CD4-positive, alpha-beta T cell (primary cell): ENCODE measurements around the gene DACT2. TPM values are rescaled to one million over a fixed set of nuclear protein-coding genes. Genes with fewer than 3 reads are reported as not detected.
"Not testable (repeated sequence)": the region's sequence is repeated elsewhere in the genome, so short reads cannot be mapped to it uniquely, and the experiment has no call there.

Experiments
- ATAC-seq: fragments of 200-7000 bp; cut with Tn5 transposase; one replicate; pipeline ENCODE4 v1.10.0; 2022; ENCODE audit warnings: mild to moderate bottlenecking; ENCODE audit not compliant: poor library complexity
- CTCF ChIA-PET: fragments of 350-600 bp; sonication (Branson Sonifier 250); formaldehyde crosslinking; loops from one replicate; lab custom pipeline; 2021; ENCODE audit warnings: antibody characterized with exemption, inconsistent platforms; lab: Charles Lee
- POLR2A ChIA-PET: fragments of 350-600 bp; sonication (Branson Sonifier 250); formaldehyde crosslinking; loops from one replicate; lab custom pipeline; 2021; ENCODE audit warnings: antibody characterized with exemption, inconsistent platforms; lab: Charles Lee
- DNase-seq, 14 experiments: peaks; one replicate each; pipeline ENCODE4 v3.0.0-alpha.2; 2013 to 2020; ENCODE audit warnings: mixed read lengths in 2 of 14
- H3K27ac ChIP-seq, 2 donors: one replicate each; pipeline versions ENCODE4 v1.5.1 to v1.7.0; 2013; ENCODE audit warnings: low read length in 2 of 2, low read depth in 1 of 2, mild to moderate bottlenecking in 1 of 2
- H3K27me3 ChIP-seq, 2 experiments: 1 replicate in 1 of 2; 2 replicates in 1 of 2; pipeline versions ENCODE4 v1.6.1 to v1.7.0; 2013; ENCODE audit warnings: low read length in 2 of 2, control low read depth in 1 of 2, mild to moderate bottlenecking in 1 of 2, moderate library complexity in 1 of 2; ENCODE audit not compliant: insufficient read depth in 2 of 2, control insufficient read depth in 1 of 2
- H3K36me3 ChIP-seq: one replicate; pipeline ENCODE4 v1.6.1; 2013; ENCODE audit warnings: low read length, control low read depth; ENCODE audit not compliant: insufficient read depth
- H3K4me1 ChIP-seq: one replicate; pipeline ENCODE4 v1.6.1; 2013; ENCODE audit warnings: low read length, control low read depth; ENCODE audit not compliant: insufficient read depth
- H3K4me3 ChIP-seq: one replicate; pipeline ENCODE4 v1.5.1; 2013; ENCODE audit warnings: mild to moderate bottlenecking, low read length, moderate library complexity
- H3K9me3 ChIP-seq, 2 experiments: 1 replicate in 1 of 2; 2 replicates in 1 of 2; pipeline versions ENCODE4 v1.6.1 to v1.7.0; 2013; ENCODE audit warnings: low read length in 2 of 2, mild to moderate bottlenecking in 2 of 2, control low read depth in 1 of 2, moderate library complexity in 1 of 2; ENCODE audit not compliant: control insufficient read depth in 1 of 2, insufficient read depth in 1 of 2
- H3K27ac Mint-ChIP-seq: one replicate; pipeline ENCODE4 v1.8.0; 2020; ENCODE audit warnings: mixed read lengths
- H3K27me3 Mint-ChIP-seq: one replicate; pipeline ENCODE4 v1.8.0; 2021; ENCODE audit warnings: mixed read lengths
- H3K36me3 Mint-ChIP-seq: one replicate; pipeline ENCODE4 v1.8.0; 2021; ENCODE audit warnings: low read depth, mixed read lengths
- H3K4me1 Mint-ChIP-seq: one replicate; pipeline ENCODE4 v1.8.0; 2021; ENCODE audit warnings: low read depth, mixed read lengths
- H3K4me3 Mint-ChIP-seq: one replicate; pipeline ENCODE4 v1.8.0; 2020; ENCODE audit warnings: mild to moderate bottlenecking, mixed read lengths
- H3K9me3 Mint-ChIP-seq: one replicate; pipeline ENCODE4 v1.8.0; 2020; ENCODE audit warnings: mixed read lengths
- intact Hi-C, 2 experiments: fragments of 100-400 bp; cut with DNase I in 1 of 2; cut with micrococcal nuclease in 1 of 2; formaldehyde crosslinking; loops; one replicate each; pipeline versions ENCODE4 v1.15.1 to v1.9.0; 2023 to 2025; cut with DNase I, micrococcal nuclease
- total RNA-seq, 174 experiments: library from RNA in 2 of 174; stranded (reverse) in 2 of 174; gene quantifications; one replicate each; pipeline ENCODE4 v1.2.3 and lab custom pipeline; 2021 to 2026
- TF ChIP-seq, protein P1 (sequence below): fragments of 200-600 bp; IDR thresholded peaks from one replicate; pipeline ENCODE4 v1.8.0; 2022; ENCODE audit warnings: antibody characterized with exemption, mild to moderate bottlenecking

DACT2 gene
- total RNA-seq, 2 experiments from 2014 or later = not detected

GRCh38 chr6:168359794-168360193 lies 40.2 kb upstream of the DACT2 start:
- peaks cover 2% of the 10 kb centered on the region for H3K9me3 Mint-ChIP-seq
- no peak for DNase-seq
- H3K27ac ChIP-seq = no peak overlapping the region
- no peaks in the 10 kb centered on the region for H3K27me3 ChIP-seq
- CTCF ChIA-PET = no interaction called here
- TF ChIP-seq, protein P1, sequence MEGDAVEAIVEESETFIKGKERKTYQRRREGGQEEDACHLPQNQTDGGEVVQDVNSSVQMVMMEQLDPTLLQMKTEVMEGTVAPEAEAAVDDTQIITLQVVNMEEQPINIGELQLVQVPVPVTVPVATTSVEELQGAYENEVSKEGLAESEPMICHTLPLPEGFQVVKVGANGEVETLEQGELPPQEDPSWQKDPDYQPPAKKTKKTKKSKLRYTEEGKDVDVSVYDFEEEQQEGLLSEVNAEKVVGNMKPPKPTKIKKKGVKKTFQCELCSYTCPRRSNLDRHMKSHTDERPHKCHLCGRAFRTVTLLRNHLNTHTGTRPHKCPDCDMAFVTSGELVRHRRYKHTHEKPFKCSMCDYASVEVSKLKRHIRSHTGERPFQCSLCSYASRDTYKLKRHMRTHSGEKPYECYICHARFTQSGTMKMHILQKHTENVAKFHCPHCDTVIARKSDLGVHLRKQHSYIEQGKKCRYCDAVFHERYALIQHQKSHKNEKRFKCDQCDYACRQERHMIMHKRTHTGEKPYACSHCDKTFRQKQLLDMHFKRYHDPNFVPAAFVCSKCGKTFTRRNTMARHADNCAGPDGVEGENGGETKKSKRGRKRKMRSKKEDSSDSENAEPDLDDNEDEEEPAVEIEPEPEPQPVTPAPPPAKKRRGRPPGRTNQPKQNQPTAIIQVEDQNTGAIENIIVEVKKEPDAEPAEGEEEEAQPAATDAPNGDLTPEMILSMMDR = no peak
- no peak for ATAC-seq
- no peaks in the 10 kb centered on the region for H3K4me1 Mint-ChIP-seq
- H3K4me3 ChIP-seq = no peak overlapping the region
- peaks cover 22% of the 10 kb centered on the region for H3K27me3 Mint-ChIP-seq
- H3K36me3 Mint-ChIP-seq = no peaks in the 10 kb centered on the region
- POLR2A ChIA-PET = no interaction called here
- no peak overlapping the region for H3K4me3 Mint-ChIP-seq
- H3K9me3 ChIP-seq = peaks cover 0 to 3% of the 10 kb centered on the region in 2 experiments
- intact Hi-C loops = no loop called here
- H3K4me1 ChIP-seq = no peaks in the 10 kb centered on the region
- H3K27ac Mint-ChIP-seq = no peak overlapping the region
- no peaks in the 10 kb centered on the region for H3K36me3 ChIP-seq

DNA sequence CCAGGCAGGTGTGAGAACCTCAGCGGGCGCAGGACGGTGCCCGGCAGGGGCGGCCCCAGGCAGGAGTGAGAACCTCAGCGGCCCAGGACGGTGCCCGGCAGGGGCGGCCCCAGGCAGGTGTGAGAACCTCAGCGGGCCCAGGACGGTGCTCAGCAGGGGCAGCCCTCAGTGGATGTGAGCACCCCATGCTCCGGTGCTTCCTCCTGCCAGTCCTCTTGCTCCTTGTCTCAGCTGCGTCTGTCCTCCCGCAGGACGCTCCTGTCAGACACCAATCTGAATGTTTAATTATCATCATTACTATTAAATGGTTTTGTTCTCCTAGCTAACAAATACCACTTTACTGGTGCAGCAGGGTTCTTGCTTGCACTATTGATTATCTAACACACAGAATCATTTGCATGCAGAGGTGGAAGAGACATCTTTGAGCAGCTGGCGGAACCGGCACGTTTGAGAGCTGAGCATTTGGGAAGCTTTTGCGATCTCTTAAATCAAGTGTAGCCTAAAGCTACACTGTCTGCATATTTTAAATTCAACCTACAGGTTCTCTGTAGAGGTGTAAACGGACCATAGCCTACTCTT lies 39.4 kb upstream of the DACT2 start:
- intact Hi-C loops = no loop called here

GRCh38 chr6:168356872-168357271 lies 37.3 kb upstream of the DACT2 start:
- H3K27me3 ChIP-seq, CTCF ChIA-PET, H3K4me1 ChIP-seq, DNase-seq, H3K9me3 Mint-ChIP-seq, H3K4me1 Mint-ChIP-seq, H3K27ac Mint-ChIP-seq, H3K4me3 ChIP-seq, H3K9me3 ChIP-seq, H3K4me3 Mint-ChIP-seq, POLR2A ChIA-PET, H3K36me3 Mint-ChIP-seq, H3K27ac ChIP-seq, intact Hi-C loops, ATAC-seq, H3K36me3 ChIP-seq: not testable (repeated sequence)
- H3K27me3 Mint-ChIP-seq = peaks cover 30% of the 10 kb centered on the region

More for the DNA sequence above, 39.4 kb upstream of the DACT2 start:
- Mint-ChIP-seq H3K4me3 (no peak overlapping the region), H3K27me3 (peaks cover 23% of the 10 kb centered on the region), H3K9me3 (peaks cover 2% of the 10 kb centered on the region), H3K27ac (no peak overlapping the region), H3K36me3 (no peaks in the 10 kb centered on the region), H3K4me1 (no peaks in the 10 kb centered on the region)
- H3K27me3 ChIP-seq = no peaks in the 10 kb centered on the region
- ChIA-PET CTCF (no interaction called here), POLR2A (no interaction called here)
- no peaks in the 10 kb centered on the region for H3K36me3 ChIP-seq
- ATAC-seq (no peak), DNase-seq (no peak)
- H3K9me3 ChIP-seq = peaks cover 0 to 3% of the 10 kb centered on the region in 2 experiments
- no peak overlapping the region for H3K27ac ChIP-seq
- H3K4me3 ChIP-seq = no peak overlapping the region
- TF ChIP-seq, protein P1 = no peak
- no peaks in the 10 kb centered on the region for H3K4me1 ChIP-seq
